Stimulated activated CD8-positive, alpha-beta memory T cell treated with anti-CD3 and anti-CD28 coated beads, Interleukin-12 subunit alpha, Interleukin-12 subunit beta, amount 100 ng/mL, for 24 hours (primary cell): Measurements from ENCODE around the gene ZBTB7C.

Source experiments
- DNase-seq: peaks from one replicate; pipeline ENCODE4 v3.0.0-alpha.2; 2020; ENCODE audit errors: extremely low read depth

The ZBTB7C gene

GRCh38 chr18:47993409-47993808 is 415.8 kb downstream of the ZBTB7C start:
- no peak for DNase-seq

- DNase-seq, result no peak
Measured at GRCh38 chr18:47992976-47993375, 416.2 kb downstream of the ZBTB7C start.

- no peak for DNase-seq
Measured at GRCh38 chr18:47992266-47992665, 416.9 kb downstream of the ZBTB7C start.

DNA sequence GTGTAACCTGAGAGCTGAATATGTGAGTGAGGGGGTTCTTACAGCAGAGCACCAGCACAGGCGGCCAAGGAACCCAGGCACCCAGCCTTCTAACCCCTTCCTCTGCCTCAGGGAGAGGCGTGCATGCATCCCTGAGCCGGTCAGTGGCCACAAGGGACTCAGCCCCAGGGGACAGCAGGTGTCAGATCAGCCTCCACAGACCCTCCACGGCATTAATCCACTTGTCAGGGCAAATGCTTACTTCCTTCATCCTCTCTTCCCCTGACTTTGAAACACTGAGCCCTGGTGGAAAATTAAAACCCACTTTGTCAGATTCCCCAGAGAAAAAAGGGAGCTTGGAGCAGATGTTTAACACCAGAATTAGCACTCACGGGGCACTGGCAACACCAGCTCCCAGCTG is 418.2 kb downstream of the ZBTB7C start:
- DNase-seq, result no peak

- no peak for DNase-seq
Measured at GRCh38 chr18:47987388-47987699, 421.8 kb downstream of the ZBTB7C start.

GRCh38 chr18:47986620-47987387 is 422.4 kb downstream of the ZBTB7C start:
- DNase-seq, result no peak

GRCh38 chr18:47985866-47986265 is 423.3 kb downstream of the ZBTB7C start:
- DNase-seq, result no peak

GRCh38 chr18:47984991-47985390 is 424.2 kb downstream of the ZBTB7C start:
- DNase-seq, result no peak

GRCh38 chr18:47983946-47984345 is 425.2 kb downstream of the ZBTB7C start:
- no peak for DNase-seq

GRCh38 chr18:47983055-47983454 is 426.1 kb downstream of the ZBTB7C start:
- DNase-seq, result no peak

DNA sequence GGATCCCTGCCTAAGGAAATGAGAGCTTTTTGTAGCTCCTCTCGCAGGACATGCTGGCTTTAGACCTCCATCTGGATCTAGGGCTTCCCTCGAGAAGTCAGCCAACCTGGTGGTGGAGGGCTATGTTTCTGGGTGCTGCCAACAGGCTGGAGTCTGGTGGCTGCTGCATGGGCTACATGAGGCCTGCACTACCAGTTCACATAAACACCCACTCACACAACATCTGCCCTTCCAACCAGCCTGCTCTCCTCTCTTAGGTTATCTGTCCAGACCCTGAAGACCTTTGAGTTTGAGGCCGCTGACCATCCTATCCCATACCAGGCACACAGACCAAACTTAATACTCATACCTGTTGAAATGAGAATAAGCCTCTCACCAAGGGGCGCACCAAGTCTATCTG is 427.4 kb downstream of the ZBTB7C start:
- DNase-seq, result no peak

DNA sequence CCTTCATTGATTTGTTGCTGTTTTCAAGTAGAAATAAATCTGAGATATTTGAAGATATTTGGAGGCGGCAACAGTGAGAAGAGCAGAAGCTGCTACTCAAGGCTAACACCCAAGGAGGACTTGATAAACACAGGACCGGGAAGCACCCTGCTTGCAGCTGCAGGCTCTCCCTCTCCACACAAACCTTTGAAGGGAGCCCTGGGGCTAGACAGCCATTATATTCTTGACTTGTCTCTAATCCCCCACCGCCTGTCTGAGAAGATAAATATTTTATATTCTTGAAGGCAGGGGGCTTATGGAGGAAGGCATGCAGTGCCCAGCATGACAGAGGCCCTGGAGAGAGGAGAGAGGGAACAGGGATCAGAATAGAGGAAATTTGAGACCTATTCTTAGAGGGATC is 427.9 kb downstream of the ZBTB7C start:
- no peak for DNase-seq

GRCh38 chr18:47979611-47980200 is 429.5 kb downstream of the ZBTB7C start:
- DNase-seq, result no peak

DNA sequence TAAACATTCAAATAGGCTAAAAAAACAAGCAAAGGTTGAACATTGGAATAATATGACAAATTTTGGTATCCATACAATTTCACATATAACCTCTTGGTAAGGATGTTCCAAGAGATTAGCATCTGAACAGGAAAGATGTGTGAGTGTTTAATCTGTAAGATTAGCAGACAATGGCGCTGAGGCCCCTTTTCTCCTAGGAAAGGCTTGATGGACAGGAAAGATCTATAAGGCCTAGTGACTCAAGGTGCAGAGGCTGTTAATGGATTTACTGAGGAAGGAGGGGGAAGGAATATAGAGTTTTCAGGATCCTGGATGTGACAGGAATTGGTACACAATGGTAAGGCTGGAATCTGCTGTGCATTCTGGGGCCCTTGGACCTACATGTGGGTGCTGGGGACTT is 430.6 kb downstream of the ZBTB7C start:
- DNase-seq, result no peak

DNA sequence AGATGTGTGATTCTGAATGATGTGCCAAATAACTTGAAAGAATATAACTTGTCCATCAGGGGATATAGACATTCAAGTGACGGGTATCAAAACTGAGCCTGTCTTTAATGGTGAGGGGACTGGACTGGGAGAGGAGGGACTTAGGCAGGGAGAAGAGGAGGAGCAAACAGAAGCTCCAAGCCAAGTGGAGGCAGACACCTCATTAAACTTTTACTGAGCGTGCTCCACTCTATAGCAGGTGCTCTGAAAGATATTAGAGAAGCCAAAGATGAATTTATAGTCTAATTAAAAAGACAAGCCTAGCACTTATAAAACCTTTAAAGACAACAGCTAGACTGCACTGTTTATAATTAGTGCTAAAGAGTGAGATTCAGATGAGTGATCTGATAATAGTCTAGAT is 431.0 kb downstream of the ZBTB7C start:
- DNase-seq, result no peak
